Nephron (organoid): Measurements from ENCODE around the gene TRABD.

ENCODE experiments used
- H3K27ac Mint-ChIP-seq, 3 experiments: 2 replicates each; pipeline ENCODE4 v1.8.0; 2020; ENCODE audit warnings: mixed read lengths in 3 of 3, mild to moderate bottlenecking in 2 of 3, moderate library complexity in 1 of 3
- H3K27me3 Mint-ChIP-seq: 2 replicates; pipeline ENCODE4 v1.8.0; 2021; ENCODE audit warnings: low read depth, mild to moderate bottlenecking, moderate library complexity, mixed read lengths
- H3K36me3 Mint-ChIP-seq: 2 replicates; pipeline ENCODE4 v1.8.0; 2020; ENCODE audit warnings: low read depth, mixed read lengths
- H3K4me1 Mint-ChIP-seq: 2 replicates; pipeline ENCODE4 v1.8.0; 2020; ENCODE audit warnings: mixed read lengths
- H3K4me3 Mint-ChIP-seq, 3 experiments: 2 replicates each; pipeline ENCODE4 v1.8.0; 2020; ENCODE audit warnings: mild to moderate bottlenecking in 3 of 3, mixed read lengths in 3 of 3, moderate library complexity in 2 of 3
- H3K9me3 Mint-ChIP-seq: 2 replicates; pipeline ENCODE4 v1.8.0; 2020; ENCODE audit warnings: mixed read lengths
- CTCF ChIP-seq, 3 experiments: fragments of 200-600 bp; sonication (generic); IDR thresholded peaks; one replicate each; pipeline ENCODE4 v1.5.0; 2021; ENCODE audit warnings: antibody characterized with exemption in 3 of 3; ENCODE audit not compliant: unreplicated experiment in 3 of 3

TRABD gene

GRCh38 chr22:50248196-50249081, 62.7 kb downstream of the TRABD start:
- no peak for TF ChIP-seq CTCF (IDR thresholded peaks at IDR 0.05; ENCODE audit: unreplicated experiment in 3 of 3)
- no peaks in the 10 kb centered on the region for H3K27me3 Mint-ChIP-seq
- no peaks in the 10 kb centered on the region for H3K9me3 Mint-ChIP-seq
- peaks cover 5% of the 10 kb centered on the region for H3K4me1 Mint-ChIP-seq
- H3K4me3 Mint-ChIP-seq: peak overlapping the region; percentile 71 to 76 (median 74)
- no peak overlapping the region for H3K27ac Mint-ChIP-seq
- no peaks in the 10 kb centered on the region for H3K36me3 Mint-ChIP-seq
